ENCODE measurements around the gene DIO1.

The DIO1 gene

GRCh38 chr1:53943490-53944043 is 49.6 kb downstream of the DIO1 start:
- H3K4me3 ChIP-seq (ENCODE audit: low read depth, low read length): no peak overlapping the region
- no peak for TF ChIP-seq CTCF (IDR thresholded peaks at IDR 0.05; ENCODE audit: low read depth, low read length)

- no peak for TF ChIP-seq CTCF (IDR thresholded peaks at IDR 0.05; ENCODE audit: low read depth, low read length)
These were observed 50.6 kb downstream of the DIO1 start for GRCh38 chr1:53944469-53945182.

GRCh38 chr1:53945183-53945432 is 51.1 kb downstream of the DIO1 start:
- peak overlapping the region; percentile 83 for H3K4me3 ChIP-seq (ENCODE audit: low read depth, low read length)
- TF ChIP-seq CTCF (IDR thresholded peaks at IDR 0.05; ENCODE audit: low read depth, low read length): no peak

More at GRCh38 chr1:53944469-53945182, 50.6 kb downstream of the DIO1 start:
- H3K4me3 ChIP-seq (ENCODE audit: low read depth, low read length): peak overlapping the region; percentile 83

GRCh38 chr1:53945433-53946251 is 51.7 kb downstream of the DIO1 start, which contains the start of gene IFT25:
IFT25 (minus strand) TSS chr1:53945699; CDS start chr1:53940082, 5,617 bp downstream.
- no peak for TF ChIP-seq CTCF (IDR thresholded peaks at IDR 0.05; ENCODE audit: low read depth, low read length)
- peak within 1 kb of the TSS; percentile 83 for H3K4me3 ChIP-seq (ENCODE audit: low read depth, low read length)

GRCh38 chr1:53946252-53947171 is 52.5 kb downstream of the DIO1 start, which contains the start of gene LRRC42:
LRRC42 (plus strand) TSS chr1:53946350; CDS start chr1:53952000, 5,650 bp downstream.
- no peak for TF ChIP-seq CTCF (IDR thresholded peaks at IDR 0.05; ENCODE audit: low read depth, low read length)
- peak within 1 kb of the TSS; percentile 83 for H3K4me3 ChIP-seq (ENCODE audit: low read depth, low read length)

GRCh38 chr1:53947172-53947907 is 53.4 kb downstream of the DIO1 start:
- H3K4me3 ChIP-seq (ENCODE audit: low read depth, low read length): peak overlapping the region; percentile 83
- no peak for TF ChIP-seq CTCF (IDR thresholded peaks at IDR 0.05; ENCODE audit: low read depth, low read length)
